GM12878 (cell line): ENCODE results near the gene LHFPL2. TPM values are rescaled to one million over a fixed set of nuclear protein-coding genes. Genes with fewer than 3 reads are reported as not detected.

Source experiments
- ATF3 ChIP-seq: IDR thresholded peaks from 2 replicates; pipeline ENCODE4 v1.6.1; 2011; ENCODE audit warnings: low read depth, mild to moderate bottlenecking, low read length, moderate library complexity, borderline replicate concordance; ENCODE audit errors: extremely low read depth
- CBFB ChIP-seq: IDR thresholded peaks from 2 replicates; pipeline ENCODE4 v1.6.1; 2016; ENCODE audit warnings: antibody characterized with exemption, low read depth
- CEBPB ChIP-seq, 2 experiments: fragments of 150-350 bp in 1 of 2; IDR thresholded peaks; 2 replicates each; pipeline ENCODE4 v1.6.1; 2012 to 2014; ENCODE audit warnings: low read depth in 2 of 2, low read length in 2 of 2, borderline replicate concordance in 1 of 2, inconsistent platforms in 1 of 2
- CHD1 ChIP-seq: IDR thresholded peaks from 2 replicates; pipeline ENCODE4 v1.6.1; 2012; ENCODE audit warnings: low read depth, low read length, improper control_type of control experiment
- CREM ChIP-seq: IDR thresholded peaks from 2 replicates; pipeline ENCODE4 v1.6.1; 2014; ENCODE audit warnings: antibody characterized with exemption, low read depth
- CTCF ChIP-seq, 3 experiments: IDR thresholded peaks in 2 of 3; conservative IDR thresholded peaks in 1 of 3; 2 replicates each; pipeline ENCODE4 v1.5.1; 2011; ENCODE audit warnings: low read depth in 3 of 3, low read length in 3 of 3, mild to moderate bottlenecking in 3 of 3, control low read depth in 2 of 3, moderate library complexity in 2 of 3, inconsistent platforms in 1 of 3, mixed read lengths in 1 of 3; ENCODE audit not compliant: control insufficient read depth in 2 of 3, insufficient read depth in 1 of 3; ENCODE audit errors: extremely low read depth in 1 of 3
- CUX1 ChIP-seq: IDR thresholded peaks from 2 replicates; pipeline ENCODE4 v1.6.1; 2012; ENCODE audit warnings: improper control_type of control experiment, low read depth, low read length; ENCODE audit not compliant: insufficient replicate concordance
- DPF2 ChIP-seq: fragments of 450-650 bp; IDR thresholded peaks from 2 replicates; pipeline ENCODE4 v1.6.1; 2017; ENCODE audit warnings: mild to moderate bottlenecking
- EP300 ChIP-seq, 2 experiments: fragments of 150-350 bp in 1 of 2; IDR thresholded peaks; 2 replicates each; pipeline ENCODE4 v1.6.1; 2011 to 2012; ENCODE audit warnings: low read depth in 2 of 2, low read length in 2 of 2, borderline replicate concordance in 1 of 2, improper control_type of control experiment in 1 of 2, inconsistent platforms in 1 of 2; ENCODE audit not compliant: control insufficient read depth in 1 of 2
- EZH2 ChIP-seq: IDR thresholded peaks from 2 replicates; pipeline ENCODE4 v1.6.1; 2012; ENCODE audit warnings: low read depth, mild to moderate bottlenecking, control low read depth, inconsistent platforms, low read length, borderline replicate concordance; ENCODE audit not compliant: control insufficient read depth
- GATAD2B ChIP-seq: fragments of 450-650 bp; conservative IDR thresholded peaks from 2 replicates; pipeline ENCODE4 v1.6.1; 2017; ENCODE audit warnings: low read depth, mild to moderate bottlenecking, moderate library complexity
- HCFC1 ChIP-seq: fragments of 150-350 bp; IDR thresholded peaks from 2 replicates; pipeline ENCODE4 v1.6.1; 2014; ENCODE audit warnings: low read length
- IRF3 ChIP-seq: fragments of 450-650 bp; IDR thresholded peaks from 2 replicates; pipeline ENCODE4 v1.6.1; 2014; ENCODE audit warnings: mild to moderate bottlenecking
- JUND ChIP-seq: IDR thresholded peaks from 2 replicates; pipeline ENCODE4 v1.6.1; 2012; ENCODE audit warnings: low read depth, mild to moderate bottlenecking, low read length, improper control_type of control experiment, moderate library complexity
- NFXL1 ChIP-seq: fragments of 450-650 bp; IDR thresholded peaks from 2 replicates; pipeline ENCODE4 v1.6.1; 2017; ENCODE audit warnings: antibody characterized with exemption, mild to moderate bottlenecking, borderline replicate concordance
- NFYA ChIP-seq: IDR thresholded peaks from 2 replicates; pipeline ENCODE4 v1.6.1; 2011; ENCODE audit warnings: low read depth, mild to moderate bottlenecking, low read length, improper control_type of control experiment, borderline replicate concordance
- NR2C1 ChIP-seq: fragments of 450-650 bp; IDR thresholded peaks from 2 replicates; pipeline ENCODE4 v1.6.1; 2017; ENCODE audit warnings: antibody characterized with exemption, mild to moderate bottlenecking, moderate library complexity
- RB1 ChIP-seq: fragments of 450-650 bp; formaldehyde crosslinking; IDR thresholded peaks from 2 replicates; pipeline ENCODE4 v1.6.1; 2017; ENCODE audit warnings: mild to moderate bottlenecking, borderline replicate concordance
- RFX5 ChIP-seq: IDR thresholded peaks from 2 replicates; pipeline ENCODE4 v1.6.1; 2011; ENCODE audit warnings: low read depth, low read length, improper control_type of control experiment
- RUNX3 ChIP-seq: IDR thresholded peaks from 2 replicates; pipeline ENCODE4 v1.6.1; 2012; ENCODE audit warnings: low read length, inconsistent platforms
- SMARCA5 ChIP-seq: fragments of 450-650 bp; IDR thresholded peaks from 2 replicates; pipeline ENCODE4 v1.6.1; 2017; ENCODE audit warnings: mild to moderate bottlenecking
- SREBF1 ChIP-seq: IDR thresholded peaks from 2 replicates; pipeline ENCODE4 v1.6.1; 2012; ENCODE audit warnings: mild to moderate bottlenecking, low read length
- polyA plus RNA-seq, 11 experiments: library from polyadenylated mRNA; depleted of rRNA in 4 of 11; unstranded in 6 of 11; stranded (reverse) in 5 of 11; fragments of >200 nt; fragmentation: Nextera tagmentation in 4 of 11; fragmentation: Illumina TruSeq in 1 of 11; extraction: Ambion mirVana in 4 of 11; extraction: Trizol in 1 of 11; gene quantifications; 1 replicate in 1 of 11; 2 replicates in 10 of 11; pipeline versions ENCODE4 v1.2.1 to v1.2.3, GENCODE V29; 2011 to 2016; ENCODE audit warnings: inconsistent platforms in 2 of 11, missing spikeins in 2 of 11, low read depth in 1 of 11
- total RNA-seq, 4 experiments: library from RNA; depleted of rRNA in 3 of 4; stranded (reverse); fragments of >200 nt in 3 of 4; fragmentation: Illumina TruSeq in 1 of 4; extraction: Trizol in 1 of 4; gene quantifications; 2 replicates each; pipeline versions ENCODE4 v1.2.1 to v1.2.3, GENCODE V29; 2013 to 2021

The LHFPL2 gene
- total and polyA plus RNA-seq, 10 of the 15 experiments (the other 5 are each of a cell fraction or from before 2014, with no cell fraction given), result 4.1 to 21.8 (median 12.5) TPM

GRCh38 chr5:78648359-78649210, at the start of gene LHFPL2 (continued):
- no peak for TF ChIP-seq CTCF (IDR thresholded peaks at IDR 0.05 in 2 of 3, conservative IDR thresholded peaks at IDR 0.05 in 1 of 3; ENCODE audit: control insufficient read depth in 2 of 3, extremely low read depth in 1 of 3, insufficient read depth in 1 of 3, low read depth in 3 of 3, low read length in 3 of 3)
- TF ChIP-seq CBFB, result no peak
- no peak for TF ChIP-seq RB1
- TF ChIP-seq RUNX3, result no peak
- TF ChIP-seq GATAD2B, result peak; percentile 94
- no peak for TF ChIP-seq SMARCA5
- no peak for TF ChIP-seq RFX5
- TF ChIP-seq NR2C1, result no peak
- TF ChIP-seq SREBF1, result no peak
- TF ChIP-seq NFXL1, result no peak
- no peak for TF ChIP-seq IRF3
- TF ChIP-seq DPF2, result peak; percentile 47
- no peak for TF ChIP-seq CREM
- TF ChIP-seq CHD1, result no peak
- TF ChIP-seq EP300 (IDR thresholded peaks at IDR 0.05; ENCODE audit: borderline replicate concordance in 1 of 2, control insufficient read depth in 1 of 2, low read depth in 2 of 2, low read length in 2 of 2), result no peak
- TF ChIP-seq EZH2, result no peak
- no peak for TF ChIP-seq JUND
- no peak for TF ChIP-seq HCFC1
- TF ChIP-seq CUX1, result no peak
- no peak for TF ChIP-seq CEBPB (IDR thresholded peaks at IDR 0.05; ENCODE audit: borderline replicate concordance in 1 of 2, low read depth in 2 of 2, low read length in 2 of 2)
- no peak for TF ChIP-seq ATF3
- TF ChIP-seq NFYA, result no peak
